ENCODE data around the gene SIPA1L3. TPM values are rescaled to one million over a fixed set of nuclear protein-coding genes. Genes with fewer than 3 reads are reported as not detected.
A peak's percentile ranks its signal among the peaks of the same experiment; 100 is the strongest.

The SIPA1L3 gene
- total RNA-seq, 3 donors from 2014 or later, result 93.6 to 173 (median 144) TPM

DNA sequence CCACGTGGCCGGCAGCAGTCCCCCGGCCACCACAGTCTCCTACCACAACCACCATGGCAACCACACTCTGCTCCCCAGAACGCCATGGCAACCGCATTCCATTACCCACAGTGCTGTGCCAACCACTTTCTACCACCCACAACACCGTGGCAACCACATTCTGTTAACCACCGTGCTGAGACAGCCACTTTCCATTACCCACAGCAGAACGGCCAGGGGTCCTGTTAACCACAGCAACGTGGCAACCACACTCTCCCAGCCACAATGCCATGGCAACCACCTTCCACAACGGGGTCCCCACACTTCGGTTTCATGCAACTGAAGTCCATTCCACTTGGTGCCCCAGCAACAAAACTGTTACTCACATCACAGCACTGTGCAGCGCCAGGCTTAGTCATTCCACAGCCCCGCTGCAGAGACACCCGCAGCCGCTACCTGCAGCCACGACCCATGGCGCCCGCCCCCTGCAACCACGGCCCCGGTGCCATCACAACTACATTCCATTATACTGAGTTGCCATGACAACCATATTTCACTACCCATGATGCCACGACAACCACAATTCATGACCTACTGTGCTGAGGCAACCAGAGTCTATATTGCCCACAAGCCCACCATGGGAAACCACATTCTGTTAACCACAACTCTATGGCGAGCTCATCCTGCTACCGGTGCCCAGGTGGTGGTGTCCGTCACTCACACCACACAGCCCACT is 307.1 kb downstream of the SIPA1L3 start:
- no peak for TF ChIP-seq CTCF (IDR thresholded peaks at IDR 0.05)
- Histone ChIP-seq H3K36me3 (ENCODE audit: low read depth) (no peaks in the 10 kb centered on the region), H3K4me1 (ENCODE audit: low read depth) (peaks cover 8% of the 10 kb centered on the region), H3K4me3 (no peak overlapping the region), H3K9me3 (no peaks in the 10 kb centered on the region)
- intact Hi-C loops (cut with DNase I, micrococcal nuclease), result no loop called here
- ATAC-seq (no peak), DNase-seq (no peak)

- TF ChIP-seq CTCF (IDR thresholded peaks at IDR 0.05), result no peak
- intact Hi-C loops (cut with DNase I, micrococcal nuclease), result no loop called here
- ATAC-seq, result peak; percentile 44
- peaks cover 4% of the 10 kb centered on the region for H3K4me1 ChIP-seq (ENCODE audit: low read depth)
- DNase-seq, result peak in 2 of 3 donors; percentile 35 to 45
- no peaks in the 10 kb centered on the region for H3K36me3 ChIP-seq (ENCODE audit: low read depth)
- no peaks in the 10 kb centered on the region for H3K9me3 ChIP-seq
- H3K4me3 ChIP-seq, result no peak overlapping the region
Observed at GRCh38 chr19:38216785-38217641, 310.0 kb downstream of the SIPA1L3 start.

- intact Hi-C loops (cut with DNase I, micrococcal nuclease), result no loop called here
- Histone ChIP-seq H3K4me1 (ENCODE audit: low read depth) (peaks cover 10% of the 10 kb centered on the region), H3K36me3 (ENCODE audit: low read depth) (no peaks in the 10 kb centered on the region), H3K4me3 (no peak overlapping the region), H3K9me3 (no peaks in the 10 kb centered on the region)
- DNase-seq, result no peak
- no peak for TF ChIP-seq CTCF (IDR thresholded peaks at IDR 0.05)
- no peak for ATAC-seq
Observed at GRCh38 chr19:38218204-38218603, 311.2 kb downstream of the SIPA1L3 start.

GRCh38 chr19:38219221-38219620 is 312.2 kb downstream of the SIPA1L3 start:
- Histone ChIP-seq H3K9me3 (no peaks in the 10 kb centered on the region), H3K4me1 (ENCODE audit: low read depth) (peaks cover 12% of the 10 kb centered on the region), H3K4me3 (no peak overlapping the region), H3K36me3 (ENCODE audit: low read depth) (no peaks in the 10 kb centered on the region)
- no peak for DNase-seq
- intact Hi-C loops (cut with DNase I, micrococcal nuclease), result no loop called here
- ATAC-seq, result no peak
- TF ChIP-seq CTCF (IDR thresholded peaks at IDR 0.05), result no peak

DNA sequence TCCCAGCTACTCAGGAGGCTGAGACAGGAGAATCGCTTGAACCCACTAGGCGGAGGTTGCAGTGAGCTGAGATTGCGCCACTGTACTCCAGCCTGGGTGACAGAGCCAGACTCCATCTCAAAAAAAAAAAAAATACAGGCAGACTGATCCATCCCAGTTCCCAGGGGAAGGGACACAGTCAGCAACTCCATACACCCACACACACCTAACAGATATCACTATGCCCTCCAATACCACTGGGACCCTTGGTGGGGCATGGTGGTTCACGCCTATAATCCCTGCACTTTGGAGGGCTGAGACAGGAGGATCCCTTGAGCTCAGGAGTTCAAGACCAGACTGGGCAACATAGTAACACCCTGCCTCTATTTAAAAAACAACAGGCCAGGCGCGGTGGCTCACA is 314.4 kb downstream of the SIPA1L3 start:
- Histone ChIP-seq H3K4me1 (ENCODE audit: low read depth) (peaks cover 13% of the 10 kb centered on the region), H3K36me3 (ENCODE audit: low read depth) (no peaks in the 10 kb centered on the region), H3K9me3 (no peaks in the 10 kb centered on the region), H3K4me3 (no peak overlapping the region)
- intact Hi-C loops (cut with DNase I, micrococcal nuclease), result no loop called here
- no peak for TF ChIP-seq CTCF (IDR thresholded peaks at IDR 0.05)
- ATAC-seq (no peak), DNase-seq (no peak)
